Body of pancreas (tissue), 4 donors: ENCODE data around the gene PHYKPL.

Experiments
- CTCF ChIP-seq, 7 experiments: fragments of 450-650 bp in 4 of 7; fragments of 200-600 bp in 3 of 7; sonication (generic) in 3 of 7; IDR thresholded peaks; one replicate each; pipeline ENCODE4 v1.5.1; 2016 to 2019; ENCODE audit warnings: antibody characterized with exemption in 7 of 7
- POLR2A ChIP-seq, 3 donors: fragments of 450-650 bp; IDR thresholded peaks; one replicate each; pipeline ENCODE4 v1.6.1; 2016; ENCODE audit warnings: antibody characterized with exemption in 3 of 3, mild to moderate bottlenecking in 2 of 3

- TF ChIP-seq CTCF (IDR thresholded peaks at IDR 0.05) (no peak), POLR2A (IDR thresholded peaks at IDR 0.05) (peak; percentile 100)
Measured at GRCh38 chr5:178204182-178204934, 28.2 kb downstream of the PHYKPL start, which contains the start of gene HNRNPAB.
